T-helper 17 cell (primary cell): ENCODE results near the gene DOCK3. TPM values are rescaled to one million over a fixed set of nuclear protein-coding genes. Genes with fewer than 3 reads are reported as not detected.
"Not testable (repeated sequence)": the region's sequence is repeated elsewhere in the genome, so short reads cannot be mapped to it uniquely, and the experiment has no call there.

ENCODE experiments used
- ATAC-seq: fragments of 150-1000 bp; cut with Tn5 transposase; 2 replicates; pipeline ENCODE4 v1.10.0; 2021; ENCODE audit warnings: mild to moderate bottlenecking, moderate library complexity
- DNase-seq, 3 donors: peaks; one replicate each; pipeline versions ENCODE4 v3.0.0 to v3.0.0-alpha.2; 2020 to 2021
- H3K9me3 ChIP-seq: one replicate; pipeline ENCODE4 v1.7.0; 2013; ENCODE audit warnings: low read length, mild to moderate bottlenecking; ENCODE audit not compliant: control insufficient read depth, poor library complexity, severe bottlenecking
- H3K27ac Mint-ChIP-seq: one replicate; pipeline ENCODE4 v1.8.0; 2022; ENCODE audit warnings: mild to moderate bottlenecking, moderate library complexity, mixed read lengths
- H3K27me3 Mint-ChIP-seq: one replicate; pipeline ENCODE4 v1.8.0; 2022; ENCODE audit warnings: mixed read lengths
- H3K36me3 Mint-ChIP-seq: one replicate; pipeline ENCODE4 v1.8.0; 2022; ENCODE audit warnings: low read depth, mixed read lengths
- H3K4me1 Mint-ChIP-seq: one replicate; pipeline ENCODE4 v1.8.0; 2022; ENCODE audit warnings: mild to moderate bottlenecking, mixed read lengths
- H3K4me3 Mint-ChIP-seq: one replicate; pipeline ENCODE4 v1.8.0; 2022; ENCODE audit warnings: mild to moderate bottlenecking, moderate library complexity, mixed read lengths
- total RNA-seq, 4 donors: library from RNA in 2 of 4; stranded (reverse) in 2 of 4; gene quantifications; one replicate each; pipeline ENCODE4 v1.2.3 and lab custom pipeline; 2022 to 2026

The DOCK3 gene
- total RNA-seq, 2 donors from 2014 or later, result 1.9 to 3.2 TPM

DNA sequence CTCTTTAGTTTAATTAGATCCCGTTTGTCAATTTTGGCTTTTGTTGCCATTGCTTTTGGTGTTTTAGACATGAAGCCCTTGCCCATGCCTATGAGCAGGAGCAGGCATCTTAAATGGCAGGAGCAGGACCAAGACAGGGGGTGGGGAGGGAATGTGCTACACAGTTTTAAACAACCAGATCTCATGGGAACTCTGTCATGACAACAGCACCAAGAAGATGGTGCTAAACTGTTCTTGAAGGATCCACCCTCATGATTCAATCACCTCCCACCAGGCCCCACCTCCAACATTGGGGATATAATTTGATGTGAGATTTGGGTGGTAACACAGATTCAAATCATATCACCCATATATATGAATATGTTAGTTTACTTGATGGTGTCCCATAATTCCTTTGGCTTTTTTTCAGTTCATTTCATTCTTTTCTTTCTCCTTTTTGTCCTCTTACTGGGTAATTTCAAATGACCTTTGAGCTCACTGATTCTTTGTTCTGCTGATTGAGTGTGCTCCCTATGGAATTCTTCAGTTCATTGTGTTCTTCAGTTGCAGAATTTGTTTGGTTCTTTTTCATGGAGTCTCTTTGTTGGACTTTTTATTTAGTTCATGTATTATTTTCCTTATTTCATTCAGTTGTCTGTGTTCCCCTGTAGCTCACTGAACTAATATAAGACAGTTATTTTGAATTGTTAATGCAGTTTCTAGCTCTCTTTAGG lies 62.6 kb downstream of the DOCK3 start:
- peaks cover 2% of the 10 kb centered on the region for H3K4me1 Mint-ChIP-seq
- DNase-seq (no peak), ATAC-seq (no peak)
- peaks cover 3% of the 10 kb centered on the region for H3K9me3 ChIP-seq
- H3K36me3 Mint-ChIP-seq, result peaks cover 2% of the 10 kb centered on the region
- H3K27ac Mint-ChIP-seq, result no peak overlapping the region
- H3K4me3 Mint-ChIP-seq, result peak overlapping the region; percentile 13
- peaks cover 5% of the 10 kb centered on the region for H3K27me3 Mint-ChIP-seq

DNA sequence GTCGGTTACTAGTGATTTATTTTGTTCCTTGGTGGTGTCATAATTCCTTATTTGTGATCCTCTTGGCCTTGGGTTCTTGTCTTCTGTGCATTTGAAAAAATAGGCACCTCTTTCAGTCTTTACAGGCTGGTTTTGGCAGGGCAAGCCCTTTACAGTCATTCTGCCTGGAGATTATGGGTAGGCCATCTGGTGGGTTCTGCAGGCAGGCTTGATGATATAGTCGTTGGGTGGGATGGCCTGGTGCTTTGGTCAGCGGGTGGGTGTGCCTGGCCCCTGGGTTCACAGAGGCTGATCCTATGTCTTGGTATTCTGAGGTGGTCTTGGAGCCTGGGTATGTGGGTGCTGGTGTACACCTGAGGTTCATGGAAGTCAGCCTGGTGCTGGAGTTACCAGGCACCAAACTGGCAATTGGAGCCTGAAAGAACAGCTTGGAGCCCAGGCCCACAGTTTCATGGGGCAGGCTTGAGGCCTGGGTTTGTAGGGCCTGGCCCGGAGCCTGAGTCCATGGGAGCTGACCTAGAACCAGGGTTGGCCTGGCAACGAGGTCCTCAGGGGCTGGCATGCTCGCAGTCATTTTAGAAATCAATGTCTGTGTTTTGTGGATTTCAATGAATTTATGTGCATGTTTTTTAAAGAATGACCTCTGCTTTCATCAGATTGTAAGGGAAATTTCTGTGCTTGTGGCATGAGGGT lies 63.3 kb downstream of the DOCK3 start:
- peaks cover 3% of the 10 kb centered on the region for H3K9me3 ChIP-seq

DNA sequence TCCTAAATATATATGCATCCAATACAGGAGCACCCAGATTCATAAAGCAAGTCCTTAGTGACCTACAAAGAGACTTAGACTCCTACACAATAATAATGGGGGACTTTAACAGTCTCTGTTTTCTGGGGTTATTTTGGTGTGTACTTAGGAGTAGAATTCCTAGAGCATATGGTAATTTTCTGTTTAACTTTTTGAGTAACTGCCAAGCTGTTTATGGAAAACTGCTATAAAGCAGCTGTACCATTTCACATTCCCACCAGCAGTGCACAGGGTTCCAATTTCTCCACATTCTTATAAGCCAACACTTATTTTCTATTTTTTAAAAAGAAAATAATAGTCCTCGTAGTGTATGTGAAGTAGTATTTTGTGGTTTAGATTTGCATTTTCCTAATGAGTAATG lies 68.9 kb downstream of the DOCK3 start:
- Mint-ChIP-seq H3K4me1 (peaks cover 2% of the 10 kb centered on the region), H3K27me3 (no peaks in the 10 kb centered on the region), H3K4me3 (no peak overlapping the region), H3K36me3 (peaks cover 2% of the 10 kb centered on the region), H3K27ac (no peak overlapping the region)
- H3K9me3 ChIP-seq, result no peaks in the 10 kb centered on the region
- DNase-seq (no peak), ATAC-seq (no peak)

More for the DNA sequence above, 63.3 kb downstream of the DOCK3 start:
- Mint-ChIP-seq H3K4me1 (peaks cover 2% of the 10 kb centered on the region), H3K27me3 (peaks cover 5% of the 10 kb centered on the region), H3K4me3 (peak overlapping the region; percentile 13), H3K36me3 (peaks cover 2% of the 10 kb centered on the region), H3K27ac (no peak overlapping the region)
- ATAC-seq, result no peak
- DNase-seq, result no peak

DNA sequence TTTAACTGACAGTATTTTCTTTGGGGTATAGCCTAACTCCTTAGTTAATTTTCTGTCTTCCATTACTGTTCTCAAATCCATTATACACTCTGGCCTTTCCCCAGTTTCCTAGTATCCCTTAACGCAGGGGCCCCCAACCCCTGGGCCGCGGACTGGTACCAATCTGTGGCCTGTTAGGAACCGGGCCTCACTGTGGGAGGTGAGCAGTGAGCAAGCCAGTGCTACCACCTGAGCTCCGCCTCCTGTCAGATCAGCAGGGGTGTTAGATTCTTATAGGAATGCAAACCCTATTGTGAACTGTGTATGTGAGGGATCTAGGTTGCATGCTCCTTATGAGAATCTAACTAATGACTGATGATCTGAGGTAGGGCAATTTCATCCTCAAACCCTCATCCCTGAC lies 75.1 kb downstream of the DOCK3 start:
- Mint-ChIP-seq H3K27ac (no peak overlapping the region), H3K36me3 (peaks cover 2% of the 10 kb centered on the region), H3K4me3 (no peak overlapping the region), H3K4me1 (no peaks in the 10 kb centered on the region), H3K27me3 (peaks cover 8% of the 10 kb centered on the region)
- DNase-seq (no peak), ATAC-seq (no peak)
- H3K9me3 ChIP-seq, result no peaks in the 10 kb centered on the region

DNA sequence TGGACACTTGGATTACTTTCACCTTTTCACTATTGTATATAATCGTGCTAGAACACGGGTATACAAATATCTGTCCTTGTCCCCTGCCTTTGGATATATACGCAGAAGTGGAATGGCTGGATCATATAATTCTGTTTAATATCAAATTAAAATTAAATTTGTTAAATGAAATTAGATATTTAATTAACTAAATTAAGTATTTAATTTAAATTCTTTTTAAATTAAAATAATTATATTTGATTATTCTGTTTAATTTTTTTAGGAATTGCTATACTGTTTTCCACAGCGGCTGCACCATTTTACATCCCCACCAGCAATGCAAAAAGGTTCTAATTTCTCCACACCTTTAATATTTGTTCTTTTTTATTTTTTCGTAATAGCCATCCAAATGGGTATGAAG lies 84.3 kb downstream of the DOCK3 start:
- DNase-seq, result no peak
- H3K27me3 Mint-ChIP-seq, result no peaks in the 10 kb centered on the region
- H3K9me3 ChIP-seq, result no peaks in the 10 kb centered on the region
- no peak for ATAC-seq
- H3K4me1 Mint-ChIP-seq, result no peaks in the 10 kb centered on the region
- no peak overlapping the region for H3K4me3 Mint-ChIP-seq
- no peaks in the 10 kb centered on the region for H3K36me3 Mint-ChIP-seq
- no peak overlapping the region for H3K27ac Mint-ChIP-seq

DNA sequence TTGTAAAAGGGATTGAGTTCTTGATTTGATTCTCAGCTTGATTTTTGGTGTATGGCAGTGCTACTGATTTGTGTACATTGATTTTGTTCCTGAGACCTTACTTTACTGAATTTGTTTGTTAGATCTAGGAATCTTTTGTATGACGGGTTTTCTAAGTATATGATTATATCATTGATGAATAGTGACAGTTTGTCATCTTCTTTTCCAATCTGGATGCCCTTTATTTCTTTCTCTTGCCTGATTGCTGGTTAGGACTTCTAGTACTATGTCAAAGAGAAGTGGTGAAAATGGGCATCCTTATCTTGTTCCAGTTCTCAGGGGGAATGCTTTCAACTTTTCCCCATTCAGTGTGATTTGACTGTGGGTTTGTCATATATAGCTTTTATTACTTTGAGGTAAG lies 103.0 kb downstream of the DOCK3 start:
- DNase-seq (no peak), ATAC-seq (no peak)
- Mint-ChIP-seq H3K36me3 (peaks cover 2% of the 10 kb centered on the region), H3K4me3 (no peak overlapping the region), H3K27me3 (peaks cover 4% of the 10 kb centered on the region), H3K27ac (no peak overlapping the region), H3K4me1 (no peaks in the 10 kb centered on the region)
- no peaks in the 10 kb centered on the region for H3K9me3 ChIP-seq

DNA sequence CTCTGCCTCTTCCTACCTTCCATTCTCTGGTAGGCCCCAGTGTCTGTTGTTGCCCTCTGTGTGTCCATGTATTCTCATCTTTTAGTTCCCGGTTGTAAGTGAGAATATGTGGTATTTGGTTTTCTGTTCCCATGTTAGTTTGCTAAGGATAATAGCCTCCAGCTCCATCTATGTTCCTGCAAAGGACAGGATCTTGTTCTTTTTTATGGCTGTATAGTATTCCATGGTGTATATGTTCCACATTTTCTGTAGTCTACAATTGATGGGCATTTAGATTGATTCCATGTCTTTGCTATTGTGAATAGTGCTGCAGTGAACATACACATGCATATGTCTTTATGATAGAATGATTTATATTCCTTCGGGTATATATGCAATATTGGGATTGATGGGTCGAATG lies 107.0 kb downstream of the DOCK3 start:
- not testable (repeated sequence) for H3K27ac Mint-ChIP-seq, H3K9me3 ChIP-seq, H3K4me1 Mint-ChIP-seq, DNase-seq, ATAC-seq, H3K36me3 Mint-ChIP-seq, H3K27me3 Mint-ChIP-seq, H3K4me3 Mint-ChIP-seq

DNA sequence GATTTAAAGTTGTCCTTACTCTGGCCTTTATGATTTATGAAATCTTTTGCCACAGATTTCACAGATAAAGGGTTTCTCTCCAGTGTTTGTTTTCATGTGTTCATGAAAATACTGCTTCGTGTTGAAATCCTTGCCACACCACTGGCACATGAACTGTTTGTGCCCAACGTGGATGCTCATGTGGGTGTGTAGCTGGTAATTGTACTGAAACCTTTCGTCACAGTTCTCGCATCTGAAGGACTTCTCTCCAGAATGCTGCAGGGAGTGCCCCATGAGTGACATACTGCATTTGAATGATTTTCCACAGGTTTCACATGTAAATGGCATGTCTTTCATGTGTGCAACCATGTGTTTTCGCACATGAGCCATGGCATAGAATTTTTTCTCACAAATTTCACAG lies 111.9 kb downstream of the DOCK3 start:
- Mint-ChIP-seq H3K4me3 (no peak overlapping the region), H3K36me3 (peaks cover 5% of the 10 kb centered on the region), H3K27me3 (no peaks in the 10 kb centered on the region), H3K27ac (no peak overlapping the region), H3K4me1 (no peaks in the 10 kb centered on the region)
- no peaks in the 10 kb centered on the region for H3K9me3 ChIP-seq
- ATAC-seq (no peak), DNase-seq (no peak)

DNA sequence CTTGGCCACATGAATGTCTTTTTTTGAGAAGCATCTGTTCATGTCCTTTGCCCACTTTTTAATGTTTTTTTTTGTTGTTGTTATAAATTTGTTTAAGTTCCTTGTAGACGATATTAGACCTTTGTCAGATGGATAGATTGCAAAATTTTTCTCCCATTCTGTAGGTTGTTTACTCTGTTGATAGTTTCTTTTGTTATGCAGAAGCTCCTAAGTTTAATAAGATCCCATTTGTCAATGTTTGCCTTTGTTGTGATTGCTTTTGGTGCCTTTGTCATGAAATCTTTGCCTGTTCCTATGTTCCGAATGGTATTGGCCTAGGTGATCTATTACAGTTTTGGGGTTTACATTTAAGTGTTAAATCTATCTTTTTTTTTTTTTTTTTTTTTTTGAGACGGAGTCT lies 116.2 kb downstream of the DOCK3 start:
- not testable (repeated sequence) for DNase-seq

DNA sequence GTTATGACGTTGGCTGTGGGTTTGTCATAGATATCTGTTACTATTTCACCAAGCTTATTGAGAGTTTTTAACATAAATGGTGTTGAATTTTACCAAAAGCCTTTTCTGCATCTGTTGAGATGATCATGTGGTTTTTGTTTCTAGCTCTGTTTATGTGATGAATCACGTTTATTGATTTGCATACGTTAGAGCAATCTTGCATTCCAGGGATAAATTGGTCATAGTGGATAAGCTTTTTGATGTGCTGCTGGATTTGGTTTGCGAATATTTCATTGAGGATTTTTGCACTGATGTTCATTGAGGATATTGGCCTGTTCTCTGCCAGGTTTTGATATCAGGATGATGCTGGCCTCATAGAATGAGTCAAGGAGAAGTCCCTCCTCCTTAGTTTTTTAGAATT lies 117.8 kb downstream of the DOCK3 start:
- H3K36me3 Mint-ChIP-seq, result peaks cover 1% of the 10 kb centered on the region
- H3K27ac Mint-ChIP-seq, result no peak overlapping the region
- no peaks in the 10 kb centered on the region for H3K9me3 ChIP-seq
- peaks cover 5% of the 10 kb centered on the region for H3K27me3 Mint-ChIP-seq
- no peak for ATAC-seq
- no peaks in the 10 kb centered on the region for H3K4me1 Mint-ChIP-seq
- no peak overlapping the region for H3K4me3 Mint-ChIP-seq
- no peak for DNase-seq

More for the DNA sequence above, 116.2 kb downstream of the DOCK3 start:
- not testable (repeated sequence) for ATAC-seq, H3K27ac Mint-ChIP-seq, H3K4me1 Mint-ChIP-seq, H3K4me3 Mint-ChIP-seq, H3K27me3 Mint-ChIP-seq, H3K36me3 Mint-ChIP-seq, H3K9me3 ChIP-seq

DNA sequence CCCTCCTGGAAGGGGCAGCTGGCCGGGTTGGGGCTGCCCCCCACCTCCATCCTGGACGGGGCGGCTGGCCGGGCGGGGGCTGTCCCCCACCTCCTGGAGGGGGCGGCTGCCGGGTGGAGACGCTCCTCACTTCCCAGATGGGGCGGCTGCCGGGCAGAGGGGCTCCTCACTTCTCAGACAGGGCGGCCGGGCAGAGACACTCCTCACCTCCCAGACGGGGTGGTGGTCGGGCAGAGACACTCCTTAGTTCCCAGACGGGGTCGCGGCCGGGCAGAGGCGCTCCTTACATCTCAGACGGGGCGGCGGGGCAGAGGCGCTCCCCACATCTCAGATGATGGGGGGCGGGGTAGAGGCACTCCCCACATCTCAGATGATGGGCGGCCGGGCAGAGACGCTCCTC lies 129.1 kb downstream of the DOCK3 start:
- H3K4me3 Mint-ChIP-seq, H3K9me3 ChIP-seq, DNase-seq, H3K27me3 Mint-ChIP-seq, H3K4me1 Mint-ChIP-seq, H3K27ac Mint-ChIP-seq, ATAC-seq, H3K36me3 Mint-ChIP-seq: not testable (repeated sequence)

DNA sequence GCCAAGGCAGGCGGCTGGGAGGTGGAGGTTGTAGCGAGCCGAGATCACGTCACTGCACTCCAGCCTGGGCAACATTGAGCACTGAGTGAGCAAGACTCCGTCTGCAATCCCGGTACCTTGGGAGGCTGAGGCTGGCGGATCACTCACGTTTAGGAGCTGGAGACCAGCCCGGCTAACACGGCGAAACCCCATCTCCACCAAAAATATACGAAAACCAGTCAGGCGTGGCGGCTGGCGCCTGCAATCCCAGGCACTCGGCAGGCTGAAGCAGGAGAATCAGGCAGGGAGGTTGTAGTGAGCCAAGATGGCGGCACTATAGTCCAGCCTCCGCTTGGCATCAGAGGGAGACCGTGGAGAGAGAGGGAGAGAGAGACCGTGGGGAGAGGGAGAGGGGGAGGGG lies 129.6 kb downstream of the DOCK3 start:
- H3K27me3 Mint-ChIP-seq, H3K4me3 Mint-ChIP-seq, H3K9me3 ChIP-seq, ATAC-seq, DNase-seq, H3K36me3 Mint-ChIP-seq, H3K4me1 Mint-ChIP-seq, H3K27ac Mint-ChIP-seq: not testable (repeated sequence)

DNA sequence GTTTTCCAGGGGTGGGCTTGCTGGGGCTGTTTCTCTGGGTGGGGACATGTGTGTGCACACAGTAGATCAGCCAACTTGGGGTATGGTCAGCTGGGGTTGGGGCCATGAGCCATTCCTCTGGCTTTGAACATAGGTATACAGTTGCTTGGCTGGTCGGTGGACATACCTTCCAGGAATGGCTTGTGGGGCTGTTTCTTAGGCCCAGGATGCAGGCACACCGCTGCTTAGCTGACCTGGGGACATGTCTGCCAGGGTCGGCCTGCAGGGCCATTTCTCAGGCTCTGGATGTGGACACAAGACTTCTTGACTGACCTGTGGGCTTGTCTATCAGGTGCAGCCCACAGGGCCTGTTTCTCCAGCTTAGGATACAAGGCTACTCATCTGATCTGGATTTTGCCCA lies 130.6 kb downstream of the DOCK3 start:
- Mint-ChIP-seq H3K4me1 (no peaks in the 10 kb centered on the region), H3K27ac (no peak overlapping the region)

DNA sequence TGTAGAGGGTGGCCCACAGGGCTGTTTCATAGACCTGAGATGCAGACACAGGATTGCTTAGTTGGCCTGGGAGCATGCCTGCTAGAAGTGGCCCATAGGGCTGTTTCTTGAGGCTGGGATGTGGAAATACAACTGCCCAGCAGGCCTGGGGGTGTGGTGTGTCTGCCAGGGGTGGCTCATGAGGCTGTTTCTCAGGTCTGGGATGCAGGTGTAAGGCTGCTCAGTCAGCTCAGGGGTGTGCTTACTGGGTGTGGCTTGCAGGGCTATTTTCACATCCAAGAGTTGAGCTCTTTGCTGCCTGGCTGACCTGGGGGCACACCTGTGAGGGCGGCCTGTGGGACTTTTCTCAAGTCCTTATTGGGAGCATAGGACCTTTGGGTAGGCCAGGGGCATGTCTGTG lies 131.3 kb downstream of the DOCK3 start:
- no peaks in the 10 kb centered on the region for H3K9me3 ChIP-seq
- no peak overlapping the region for H3K27ac Mint-ChIP-seq
- DNase-seq (no peak), ATAC-seq (no peak)
- no peaks in the 10 kb centered on the region for H3K36me3 Mint-ChIP-seq
- H3K4me3 Mint-ChIP-seq, result no peak overlapping the region
- H3K4me1 Mint-ChIP-seq, result no peaks in the 10 kb centered on the region
- H3K27me3 Mint-ChIP-seq, result no peaks in the 10 kb centered on the region

More for the DNA sequence above, 130.6 kb downstream of the DOCK3 start:
- DNase-seq, result no peak
- no peaks in the 10 kb centered on the region for H3K9me3 ChIP-seq
- no peak for ATAC-seq
- Mint-ChIP-seq H3K27me3 (no peaks in the 10 kb centered on the region), H3K4me3 (no peak overlapping the region), H3K36me3 (no peaks in the 10 kb centered on the region)
